Cardiac atrium fibroblast (primary cell): ENCODE results near the gene TAB3. TPM values are rescaled to one million over a fixed set of nuclear protein-coding genes. Genes with fewer than 3 reads are reported as not detected.

ENCODE experiments used
- total RNA-seq: library from RNA; depleted of rRNA; stranded (reverse); fragments of >200 nt; gene quantifications from 2 replicates; pipeline ENCODE4 v1.2.3, GENCODE V29; 2015

The TAB3 gene, protein sequence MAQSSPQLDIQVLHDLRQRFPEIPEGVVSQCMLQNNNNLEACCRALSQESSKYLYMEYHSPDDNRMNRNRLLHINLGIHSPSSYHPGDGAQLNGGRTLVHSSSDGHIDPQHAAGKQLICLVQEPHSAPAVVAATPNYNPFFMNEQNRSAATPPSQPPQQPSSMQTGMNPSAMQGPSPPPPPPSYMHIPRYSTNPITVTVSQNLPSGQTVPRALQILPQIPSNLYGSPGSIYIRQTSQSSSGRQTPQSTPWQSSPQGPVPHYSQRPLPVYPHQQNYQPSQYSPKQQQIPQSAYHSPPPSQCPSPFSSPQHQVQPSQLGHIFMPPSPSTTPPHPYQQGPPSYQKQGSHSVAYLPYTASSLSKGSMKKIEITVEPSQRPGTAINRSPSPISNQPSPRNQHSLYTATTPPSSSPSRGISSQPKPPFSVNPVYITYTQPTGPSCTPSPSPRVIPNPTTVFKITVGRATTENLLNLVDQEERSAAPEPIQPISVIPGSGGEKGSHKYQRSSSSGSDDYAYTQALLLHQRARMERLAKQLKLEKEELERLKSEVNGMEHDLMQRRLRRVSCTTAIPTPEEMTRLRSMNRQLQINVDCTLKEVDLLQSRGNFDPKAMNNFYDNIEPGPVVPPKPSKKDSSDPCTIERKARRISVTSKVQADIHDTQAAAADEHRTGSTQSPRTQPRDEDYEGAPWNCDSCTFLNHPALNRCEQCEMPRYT
- total RNA-seq: 6.6 and 10.5 TPM in 2 replicates

DNA sequence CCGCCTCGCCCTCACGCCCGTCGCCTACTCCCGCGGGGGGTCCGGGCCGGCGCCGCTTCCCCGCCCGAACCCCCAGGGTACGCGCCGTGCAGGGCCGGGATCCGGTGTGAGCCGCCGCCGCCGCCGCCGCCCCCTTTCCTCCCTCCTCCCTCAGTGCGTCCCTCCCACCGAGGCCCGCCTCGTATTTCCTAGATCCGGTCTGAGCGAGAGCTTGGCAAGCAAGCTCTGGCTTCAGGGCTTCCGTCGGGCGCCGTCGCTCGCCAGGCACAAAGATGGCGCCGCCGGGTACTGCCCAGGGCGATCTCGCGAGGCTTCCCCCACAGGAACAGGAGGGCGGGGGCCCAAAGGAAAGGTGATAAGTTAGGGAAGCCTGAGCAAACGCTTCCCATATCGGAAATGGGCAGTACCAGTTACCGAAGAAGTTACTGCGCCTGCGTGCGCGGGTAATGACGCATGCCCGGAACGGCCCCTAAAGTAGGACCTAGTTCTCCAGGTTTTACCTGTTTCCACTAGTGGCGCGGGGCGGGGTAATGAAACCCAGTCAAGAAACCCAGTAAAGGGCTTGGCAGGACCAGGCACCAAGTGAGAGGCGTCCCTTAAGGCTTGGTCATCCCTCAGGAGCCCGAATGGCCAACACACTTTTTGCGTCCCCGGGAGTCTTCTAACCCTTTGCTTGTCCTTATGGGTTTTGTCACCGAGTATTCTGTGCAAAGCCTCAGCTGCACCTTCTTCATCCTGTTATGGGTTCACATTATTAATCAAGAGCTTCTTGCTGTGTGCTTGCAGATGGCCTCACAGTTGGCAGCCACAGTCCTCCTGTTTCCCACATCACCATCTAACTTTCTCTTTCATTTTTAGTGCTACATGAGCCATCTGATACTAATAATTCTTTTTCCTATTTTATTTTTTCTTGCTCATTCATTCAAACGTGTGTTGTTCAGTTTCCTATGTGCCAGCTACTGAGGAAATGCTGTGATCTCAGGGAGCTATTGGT, at the start of gene TAB3:
Gene TAB3 (minus strand): TSS at position 108 of the 994 bp plus-strand sequence. CDS start 29,666 bp downstream, outside the sequence.

Other genes starting within 250 kb of the TAB3 start
- 2.2 and 3.9 TPM in 2 replicates for gene GK, start 235.8 kb downstream of the TAB3 start, total RNA-seq
- gene FTHL17, start 182.8 kb upstream of the TAB3 start, total RNA-seq: not detected in 2 replicates